GM19099 (cell line): Measurements from ENCODE around the gene P2RX2.

Experiments used
- POLR2A ChIP-seq: IDR thresholded peaks from 3 replicates; pipeline ENCODE4 v1.6.1; 2011; ENCODE audit warnings: low read depth; ENCODE audit not compliant: insufficient read length; ENCODE audit errors: extremely low read depth

The P2RX2 gene

GRCh38 chr12:132631666-132632065 is 13.1 kb downstream of the P2RX2 start:
- TF ChIP-seq POLR2A = no peak

GRCh38 chr12:132632521-132633228 is 14.1 kb downstream of the P2RX2 start:
- no peak for TF ChIP-seq POLR2A

GRCh38 chr12:132633398-132633797 is 14.8 kb downstream of the P2RX2 start:
- no peak for TF ChIP-seq POLR2A

GRCh38 chr12:132633901-132634300 is 15.3 kb downstream of the P2RX2 start:
- no peak for TF ChIP-seq POLR2A

GRCh38 chr12:132634411-132634990 is 15.9 kb downstream of the P2RX2 start:
- no peak for TF ChIP-seq POLR2A

GRCh38 chr12:132635076-132635955 is 16.7 kb downstream of the P2RX2 start:
- no peak for TF ChIP-seq POLR2A

GRCh38 chr12:132637811-132638210 is 19.2 kb downstream of the P2RX2 start:
- no peak for TF ChIP-seq POLR2A

GRCh38 chr12:132638541-132639408 is 20.2 kb downstream of the P2RX2 start:
- TF ChIP-seq POLR2A = no peak

GRCh38 chr12:132639956-132640520 is 21.5 kb downstream of the P2RX2 start:
- no peak for TF ChIP-seq POLR2A

- TF ChIP-seq POLR2A = no peak
Observed at GRCh38 chr12:132640936-132641335, 22.4 kb downstream of the P2RX2 start.

- no peak for TF ChIP-seq POLR2A
Observed at GRCh38 chr12:132641811-132642650, 23.5 kb downstream of the P2RX2 start.

GRCh38 chr12:132642846-132643835 is 24.6 kb downstream of the P2RX2 start:
- no peak for TF ChIP-seq POLR2A
